ENCODE data around the gene CELF4.

DNA sequence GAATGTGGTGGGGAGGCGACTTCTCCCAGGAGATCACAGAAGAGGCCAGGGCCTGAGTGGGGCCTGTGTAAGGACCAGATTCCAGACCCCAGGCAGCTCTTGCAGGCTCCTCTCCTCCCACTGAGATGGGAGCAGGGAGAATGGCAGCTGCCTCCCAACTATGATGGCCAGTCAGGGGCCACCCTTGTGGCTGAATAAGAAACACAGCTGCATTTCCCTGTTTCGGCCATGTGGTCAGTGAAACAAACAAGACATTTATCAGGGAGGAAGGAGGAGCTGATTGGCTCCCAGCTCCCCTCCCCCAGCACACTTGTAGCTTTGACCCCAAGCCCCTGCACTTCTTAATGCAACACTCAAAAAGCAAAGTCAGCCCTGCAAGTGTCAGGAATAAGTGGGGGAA lies 143.5 kb downstream of the CELF4 start:
- TF ChIP-seq, protein P1, sequence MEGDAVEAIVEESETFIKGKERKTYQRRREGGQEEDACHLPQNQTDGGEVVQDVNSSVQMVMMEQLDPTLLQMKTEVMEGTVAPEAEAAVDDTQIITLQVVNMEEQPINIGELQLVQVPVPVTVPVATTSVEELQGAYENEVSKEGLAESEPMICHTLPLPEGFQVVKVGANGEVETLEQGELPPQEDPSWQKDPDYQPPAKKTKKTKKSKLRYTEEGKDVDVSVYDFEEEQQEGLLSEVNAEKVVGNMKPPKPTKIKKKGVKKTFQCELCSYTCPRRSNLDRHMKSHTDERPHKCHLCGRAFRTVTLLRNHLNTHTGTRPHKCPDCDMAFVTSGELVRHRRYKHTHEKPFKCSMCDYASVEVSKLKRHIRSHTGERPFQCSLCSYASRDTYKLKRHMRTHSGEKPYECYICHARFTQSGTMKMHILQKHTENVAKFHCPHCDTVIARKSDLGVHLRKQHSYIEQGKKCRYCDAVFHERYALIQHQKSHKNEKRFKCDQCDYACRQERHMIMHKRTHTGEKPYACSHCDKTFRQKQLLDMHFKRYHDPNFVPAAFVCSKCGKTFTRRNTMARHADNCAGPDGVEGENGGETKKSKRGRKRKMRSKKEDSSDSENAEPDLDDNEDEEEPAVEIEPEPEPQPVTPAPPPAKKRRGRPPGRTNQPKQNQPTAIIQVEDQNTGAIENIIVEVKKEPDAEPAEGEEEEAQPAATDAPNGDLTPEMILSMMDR (IDR thresholded peaks at IDR 0.05 in 8 of 11, conservative IDR thresholded peaks at IDR 0.05 in 3 of 11) = no peak
- no peak for TF ChIP-seq POLR2AphosphoS5 (IDR thresholded peaks at IDR 0.05)

All from spleen (tissue), 7 donors.